GM21737 (cell line): Measurements from ENCODE around the gene ATP10A.

Source experiments
- ATAC-seq: cut with Tn5 transposase; IDR thresholded peaks from one replicate; pipeline ENCODE4 v1.9.1; 2021; ENCODE audit warnings: mild to moderate bottlenecking, moderate library complexity; ENCODE audit not compliant: unreplicated experiment

ATP10A gene

GRCh38 chr15:25687276-25687675, 175.9 kb downstream of the ATP10A start:
- ATAC-seq = no peak

GRCh38 chr15:25686780-25687179, 176.3 kb downstream of the ATP10A start:
- ATAC-seq = no peak

GRCh38 chr15:25684521-25685431, 178.4 kb downstream of the ATP10A start:
- no peak for ATAC-seq

- no peak for ATAC-seq
Measured at GRCh38 chr15:25683911-25684310, 179.2 kb downstream of the ATP10A start.

GRCh38 chr15:25683415-25683814, 179.7 kb downstream of the ATP10A start:
- ATAC-seq = no peak

GRCh38 chr15:25682340-25682739, 180.8 kb downstream of the ATP10A start:
- no peak for ATAC-seq

- no peak for ATAC-seq
Measured at GRCh38 chr15:25680686-25681025, 182.5 kb downstream of the ATP10A start.

GRCh38 chr15:25679964-25680685, 183.0 kb downstream of the ATP10A start:
- no peak for ATAC-seq

GRCh38 chr15:25679492-25679891, 183.6 kb downstream of the ATP10A start:
- ATAC-seq = no peak

- no peak for ATAC-seq
Measured at GRCh38 chr15:25678500-25678855, 184.6 kb downstream of the ATP10A start.

GRCh38 chr15:25677719-25678499, 185.2 kb downstream of the ATP10A start:
- no peak for ATAC-seq

- no peak for ATAC-seq
Measured at GRCh38 chr15:25676070-25676469, 187.1 kb downstream of the ATP10A start.

GRCh38 chr15:25675396-25675795, 187.7 kb downstream of the ATP10A start:
- ATAC-seq = no peak

GRCh38 chr15:25674913-25675312, 188.2 kb downstream of the ATP10A start:
- ATAC-seq = no peak

GRCh38 chr15:25673972-25674371, 189.2 kb downstream of the ATP10A start:
- no peak for ATAC-seq

GRCh38 chr15:25673351-25673750, 189.8 kb downstream of the ATP10A start:
- ATAC-seq = no peak

- no peak for ATAC-seq
Measured at GRCh38 chr15:25671132-25671531, 192.0 kb downstream of the ATP10A start.

GRCh38 chr15:25670621-25671020, 192.5 kb downstream of the ATP10A start:
- no peak for ATAC-seq

GRCh38 chr15:25670025-25670554, 193.0 kb downstream of the ATP10A start:
- no peak for ATAC-seq

- no peak for ATAC-seq
Measured at GRCh38 chr15:25668901-25669300, 194.2 kb downstream of the ATP10A start.

GRCh38 chr15:25668236-25668795, 194.8 kb downstream of the ATP10A start:
- ATAC-seq = no peak
